Activated CD4-positive, CD25-positive, alpha-beta regulatory T cell (primary cell): ENCODE results near the gene LBH.

Experiments
- DNase-seq, 4 experiments: peaks; one replicate each; lab custom pipeline; 2025; lab: John Stamatoyannopoulos, UW

LBH gene

GRCh38 chr2:30231212-30231995 is at the start of gene LBH:
Gene LBH (plus strand): TSS chr2:30231534. CDS start chr2:30231739, 205 bp downstream.
- DNase-seq: peak; percentile 76 to 82 (median 81)

GRCh38 chr2:30184035-30184434 is 47.3 kb upstream of the LBH start:
- no peak for DNase-seq

- DNase-seq: no peak
These were observed 46.2 kb upstream of the LBH start for GRCh38 chr2:30185178-30185577.

GRCh38 chr2:30188292-30188691 is 43.0 kb upstream of the LBH start:
- no peak for DNase-seq

GRCh38 chr2:30190637-30191036 is 40.7 kb upstream of the LBH start:
- DNase-seq: no peak

GRCh38 chr2:30191107-30191506 is 40.2 kb upstream of the LBH start:
- no peak for DNase-seq

GRCh38 chr2:30191819-30192271 is 39.5 kb upstream of the LBH start:
- DNase-seq: no peak

GRCh38 chr2:30192314-30192713 is 39.0 kb upstream of the LBH start:
- no peak for DNase-seq

- no peak for DNase-seq
These were observed 38.1 kb upstream of the LBH start for GRCh38 chr2:30193104-30193681.

GRCh38 chr2:30194421-30194820 is 36.9 kb upstream of the LBH start:
- DNase-seq: no peak

- DNase-seq: no peak
These were observed 36.3 kb upstream of the LBH start for GRCh38 chr2:30195016-30195415.

GRCh38 chr2:30197570-30198192 is 33.7 kb upstream of the LBH start:
- no peak for DNase-seq

GRCh38 chr2:30201990-30202389 is 29.3 kb upstream of the LBH start:
- DNase-seq: no peak

- no peak for DNase-seq
These were observed 28.2 kb upstream of the LBH start for GRCh38 chr2:30203156-30203555.

- DNase-seq: no peak
These were observed 27.1 kb upstream of the LBH start for GRCh38 chr2:30204281-30204680.

- no peak for DNase-seq
These were observed 25.9 kb upstream of the LBH start for GRCh38 chr2:30205456-30205855.

- DNase-seq: no peak
These were observed 24.6 kb upstream of the LBH start for GRCh38 chr2:30206461-30207430.

- DNase-seq: no peak
These were observed 22.9 kb upstream of the LBH start for GRCh38 chr2:30208453-30208852.

- DNase-seq: no peak
These were observed 22.1 kb upstream of the LBH start for GRCh38 chr2:30209227-30209626.

GRCh38 chr2:30213326-30213725 is 18.0 kb upstream of the LBH start:
- no peak for DNase-seq

- DNase-seq: no peak
These were observed 17.3 kb upstream of the LBH start for GRCh38 chr2:30213907-30214463.

- no peak for DNase-seq
These were observed 15.2 kb upstream of the LBH start for GRCh38 chr2:30216157-30216556.
